SW480 (cell line): ENCODE data around the gene TUB.

Source experiments
- DNase-seq: peaks from one replicate; pipeline ENCODE4 v3.0.0-alpha.2; 2016; ENCODE audit warnings: low spot score

The TUB gene

DNA sequence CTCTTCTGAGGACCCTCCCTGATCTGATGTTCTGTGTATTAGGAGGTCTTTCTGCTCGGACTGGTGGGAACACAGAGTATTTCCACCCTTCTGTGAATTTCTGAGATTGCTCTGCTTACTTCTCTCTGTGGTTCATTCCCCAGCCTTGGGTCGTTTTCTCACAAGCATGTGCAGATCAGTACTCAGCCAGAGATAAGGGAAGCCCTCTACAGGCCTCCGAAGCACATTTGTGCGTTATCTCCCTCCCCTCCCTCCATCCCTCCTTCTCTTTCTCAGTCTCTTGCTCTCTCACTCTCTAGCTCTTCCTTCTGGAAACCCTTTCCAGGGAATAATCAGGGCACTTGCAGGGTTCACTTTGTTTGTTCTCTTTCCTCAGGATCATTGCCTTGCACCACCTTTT is 35.2 kb upstream of the TUB start:
- DNase-seq, result no peak

- no peak for DNase-seq
Observed at GRCh38 chr11:8047382-8047781, 33.6 kb upstream of the TUB start.

DNA sequence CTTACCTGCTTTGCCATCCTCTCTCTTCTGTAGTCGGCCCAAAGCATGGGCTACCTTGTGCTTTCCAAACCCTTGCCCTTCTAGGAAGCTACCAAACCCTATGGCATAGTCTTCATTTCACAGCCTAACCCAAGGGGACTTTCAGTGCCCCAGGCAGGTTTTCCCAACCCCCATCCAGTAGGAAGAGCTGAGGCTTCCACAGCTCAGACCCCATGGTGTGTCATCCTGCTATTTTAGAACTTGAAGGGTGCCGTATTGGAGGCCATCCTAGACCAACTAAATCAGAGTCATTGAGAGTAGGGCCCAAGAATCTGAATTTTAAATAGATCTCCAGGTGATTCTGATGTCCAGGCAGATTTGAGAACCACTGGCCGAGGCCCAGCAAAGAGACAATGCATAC is 31.9 kb upstream of the TUB start:
- DNase-seq, result no peak

DNA sequence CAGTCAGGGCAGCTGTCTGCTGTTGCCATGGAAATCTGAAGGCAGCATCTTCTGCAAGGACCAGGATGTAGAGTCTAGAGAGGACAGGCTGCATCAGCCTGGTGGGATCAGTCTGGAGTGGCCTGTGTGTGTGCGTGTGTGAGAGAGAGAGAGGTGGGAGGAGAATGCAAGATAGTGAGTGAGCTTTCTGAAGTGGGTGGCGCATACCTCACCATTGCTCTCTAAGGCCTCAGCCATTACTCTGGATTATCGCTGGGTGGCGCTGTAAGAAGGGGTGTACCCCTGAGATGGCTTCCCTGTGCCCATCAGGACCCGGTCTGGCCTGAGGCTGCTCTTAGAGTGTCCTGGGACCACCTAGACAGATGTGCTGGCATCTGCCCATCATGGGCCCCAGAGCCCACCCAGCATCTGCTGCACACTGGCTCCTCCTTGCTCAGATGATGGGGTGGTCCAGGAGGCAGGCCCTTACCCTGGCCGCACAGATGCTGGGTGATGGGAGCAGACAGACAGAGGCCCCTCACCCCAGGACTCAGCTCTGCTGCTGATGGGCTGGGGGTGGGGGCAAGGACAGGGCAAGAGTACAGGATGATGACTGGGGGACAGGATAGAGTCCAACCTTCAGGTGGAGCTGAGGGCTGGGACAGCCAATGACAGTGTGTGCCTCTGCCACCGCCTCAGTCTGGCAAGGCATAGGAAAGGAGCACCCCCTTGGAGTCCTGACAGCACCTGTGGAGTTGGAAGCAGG is 25.7 kb upstream of the TUB start:
- no peak for DNase-seq

DNA sequence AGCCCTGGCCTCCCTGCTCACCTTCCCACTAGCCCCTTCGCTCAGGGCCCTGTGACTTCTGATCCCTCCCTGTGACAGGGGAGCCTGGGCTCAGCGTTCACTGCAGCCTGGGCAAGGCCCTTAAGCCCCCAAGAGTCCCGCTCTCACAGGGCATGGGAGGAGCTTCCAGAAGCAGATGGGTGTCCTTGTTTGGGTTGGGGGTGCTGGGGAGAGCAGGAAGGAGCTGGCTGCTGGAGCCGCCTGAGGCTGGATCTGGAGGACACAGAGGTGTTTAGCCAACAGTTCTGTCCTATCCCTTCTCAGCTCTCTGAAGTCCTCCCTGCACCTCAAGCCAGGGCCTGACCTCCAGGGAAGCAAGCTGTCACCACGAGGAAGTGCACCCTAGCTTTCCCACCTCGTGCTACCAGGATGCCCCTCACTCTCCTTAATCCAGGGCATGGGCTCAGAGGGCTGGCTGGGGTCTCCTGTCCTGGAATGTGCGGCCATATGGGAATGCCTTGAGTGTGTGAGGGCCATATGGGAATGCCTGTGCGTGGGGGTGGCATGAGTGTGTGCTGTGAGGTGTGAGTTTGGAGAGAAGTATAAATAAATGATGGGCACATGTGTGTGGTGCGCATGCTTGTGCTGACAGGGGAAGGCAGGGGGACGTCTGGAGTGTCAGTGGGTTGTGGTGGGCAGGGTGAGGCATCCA is 25.0 kb upstream of the TUB start:
- DNase-seq, result no peak

GRCh38 chr11:8056810-8057463 is 24.1 kb upstream of the TUB start:
- no peak for DNase-seq

- no peak for DNase-seq
Observed at GRCh38 chr11:8058216-8058615, 22.8 kb upstream of the TUB start.

DNA sequence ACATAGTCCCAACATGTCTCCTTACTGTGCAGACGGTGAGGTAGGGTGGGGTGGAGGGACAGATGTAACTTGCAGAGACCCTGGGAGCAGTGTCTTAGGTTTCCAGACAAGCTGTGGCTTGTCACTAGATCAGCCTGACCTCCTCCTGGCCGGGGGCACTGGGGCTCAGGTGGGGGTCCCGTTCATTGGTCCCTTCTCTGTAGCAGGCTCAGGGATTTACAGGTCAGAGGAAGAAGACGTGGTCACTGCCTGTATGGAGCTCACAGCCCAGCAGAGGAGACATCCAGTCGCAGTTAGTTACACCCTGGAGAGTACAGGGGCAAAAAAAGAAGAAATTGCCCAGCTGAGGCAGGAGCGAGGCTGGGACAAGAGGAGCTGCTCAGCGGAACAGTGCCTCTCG is 22.0 kb upstream of the TUB start:
- DNase-seq, result no peak

DNA sequence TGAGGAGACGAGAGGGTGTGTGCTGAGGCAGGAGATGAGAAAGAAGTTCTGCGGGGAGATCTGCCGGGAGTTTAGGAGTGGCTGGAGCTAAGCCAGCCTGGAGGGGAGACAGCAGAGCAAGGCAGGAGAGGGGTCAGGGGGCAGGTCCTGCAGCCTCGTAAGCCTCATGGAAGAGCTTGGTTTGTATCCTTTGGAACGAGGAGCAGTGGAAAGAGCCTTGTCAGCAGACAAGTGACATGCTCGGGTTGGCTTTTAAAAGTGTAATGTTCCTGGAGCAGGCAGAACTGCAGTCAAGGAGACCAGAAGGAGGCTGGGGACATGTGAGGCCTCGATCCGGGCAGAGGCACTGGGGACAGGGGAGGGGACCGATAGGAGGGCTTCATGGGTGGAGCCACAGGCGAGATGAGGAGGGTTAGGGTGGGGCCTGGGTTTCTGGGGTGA is 21.4 kb upstream of the TUB start:
- no peak for DNase-seq

GRCh38 chr11:8060146-8060719 is 20.8 kb upstream of the TUB start:
- DNase-seq, result no peak

DNA sequence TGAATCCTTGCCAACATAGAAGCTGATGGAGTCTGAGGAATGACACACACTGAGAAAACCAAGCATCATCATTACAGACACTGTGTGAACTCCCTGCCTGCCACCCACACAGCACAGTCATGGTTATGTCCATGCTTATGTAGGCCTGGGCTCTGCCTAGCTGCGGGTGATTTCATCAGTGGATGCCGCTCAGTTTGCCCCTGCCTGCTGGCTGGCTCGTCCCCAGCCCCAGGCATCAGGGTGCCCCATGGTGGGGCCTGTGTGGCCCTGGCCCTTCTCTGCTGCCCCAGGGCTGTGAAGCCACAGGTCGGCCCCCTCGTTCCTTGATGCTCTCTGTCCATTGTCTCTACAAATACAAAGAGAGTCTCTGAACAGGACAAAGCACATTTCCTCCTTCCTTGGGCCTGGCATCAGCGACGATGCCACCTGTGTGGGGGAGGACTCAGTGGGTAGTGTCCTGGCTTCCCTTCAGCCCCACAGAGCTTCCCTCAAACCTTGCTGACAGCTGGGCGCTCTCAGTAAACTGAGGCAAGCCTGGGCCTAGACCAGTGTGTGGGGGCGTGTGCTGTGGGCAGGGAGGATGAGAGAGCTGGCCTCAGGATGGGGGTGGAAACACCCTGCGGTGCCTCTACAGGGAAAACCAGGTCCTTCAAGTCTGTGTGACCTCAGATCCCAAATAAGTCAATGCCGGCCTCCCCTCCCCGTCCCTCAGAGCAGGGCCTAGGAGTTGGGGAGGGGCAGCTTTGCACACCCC is 20.0 kb upstream of the TUB start:
- no peak for DNase-seq

DNA sequence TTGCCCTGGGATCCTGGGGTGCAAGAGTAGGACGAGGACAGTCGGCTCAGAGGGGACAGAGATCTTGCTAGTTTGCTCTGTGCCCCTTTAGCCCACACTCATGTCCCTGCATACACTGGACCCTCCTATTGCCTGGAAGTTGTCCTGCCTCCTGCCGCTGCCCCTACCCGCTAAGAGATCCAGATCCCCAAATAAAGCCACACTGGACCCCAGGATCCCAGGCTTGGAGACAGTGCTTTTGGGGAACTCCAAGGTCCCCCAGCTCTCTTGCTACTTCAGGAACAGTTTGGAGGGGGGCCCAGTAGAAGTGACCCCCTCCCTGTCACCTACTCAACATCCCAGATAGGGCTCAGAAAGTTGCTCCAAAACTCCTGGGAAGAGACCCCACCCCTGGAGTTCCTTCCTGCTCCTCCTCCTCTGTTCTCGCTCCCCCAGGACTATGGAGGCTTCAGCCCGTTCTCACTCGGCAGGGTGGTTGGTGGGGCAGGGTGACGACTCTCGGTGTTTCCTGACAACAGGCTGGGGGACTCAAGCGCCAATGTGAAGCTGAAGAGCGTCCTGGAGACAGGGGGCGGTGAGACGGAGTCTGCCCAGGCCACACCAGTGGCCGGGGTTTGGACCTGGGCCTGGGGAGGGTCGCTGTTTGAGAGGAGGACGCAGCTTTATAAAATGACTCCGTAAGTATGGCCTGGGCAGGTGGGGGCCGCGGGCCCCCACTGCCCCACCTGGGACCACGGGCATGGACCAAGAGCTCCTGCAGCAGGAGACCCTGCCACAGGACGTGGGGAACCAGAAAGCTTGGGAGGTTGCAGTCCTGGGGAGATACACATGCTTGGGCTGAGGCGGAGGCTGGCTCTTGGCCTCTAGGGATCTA is 19.2 kb upstream of the TUB start:
- no peak for DNase-seq

GRCh38 chr11:8062781-8063257 is 18.2 kb upstream of the TUB start:
- no peak for DNase-seq

DNA sequence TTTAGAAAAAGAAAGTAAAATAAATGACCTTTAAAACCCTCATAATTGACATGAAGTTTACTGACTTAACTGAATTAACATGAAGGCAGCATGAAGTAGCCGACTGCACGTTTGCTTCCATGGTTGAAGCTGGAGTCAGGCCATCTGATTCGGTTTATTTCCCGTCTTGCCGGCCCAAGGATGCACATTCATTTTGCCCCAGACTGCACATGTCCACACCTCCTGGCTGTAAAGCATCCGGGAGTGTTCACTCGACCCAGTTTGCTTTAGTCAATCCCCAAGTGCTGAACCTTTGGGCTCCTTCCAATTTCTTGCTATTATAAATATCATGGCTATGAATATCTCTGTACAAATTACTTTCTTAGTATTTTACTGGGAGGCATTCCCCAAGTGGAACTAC is 17.7 kb upstream of the TUB start:
- no peak for DNase-seq

- no peak for DNase-seq
Observed at GRCh38 chr11:8065031-8065430, 16.0 kb upstream of the TUB start.

- no peak for DNase-seq
Observed at GRCh38 chr11:8066036-8066910, 14.7 kb upstream of the TUB start.

- DNase-seq, result no peak
Observed at GRCh38 chr11:8066911-8067455, 14.0 kb upstream of the TUB start.

GRCh38 chr11:8067567-8067928 is 13.5 kb upstream of the TUB start:
- no peak for DNase-seq

GRCh38 chr11:8067929-8068575 is 13.0 kb upstream of the TUB start:
- no peak for DNase-seq
